Measurements from ENCODE around the gene SEC14L1.
A peak's percentile ranks its signal among the peaks of the same experiment; 100 is the strongest.
"Not testable (repeated sequence)": the region's sequence is repeated elsewhere in the genome, so short reads cannot be mapped to it uniquely, and the experiment has no call there.

The SEC14L1 gene

GRCh38 chr17:77155125-77155524, 14.4 kb downstream of the SEC14L1 start:
- no peaks in the 10 kb centered on the region for H3K27me3 Mint-ChIP-seq (ENCODE audit: low read depth)
- no peak overlapping the region for H3K4me3 Mint-ChIP-seq
- H3K4me1 Mint-ChIP-seq = peaks cover 63% of the 10 kb centered on the region
- H3K27ac Mint-ChIP-seq = peak overlapping the region; percentile 37 to 81 (median 57)
- H3K36me3 Mint-ChIP-seq (ENCODE audit: low read depth) = peaks cover 30% of the 10 kb centered on the region
- no peak for TF ChIP-seq CTCF (IDR thresholded peaks at IDR 0.05; ENCODE audit: unreplicated experiment in 3 of 3)
- no peaks in the 10 kb centered on the region for H3K9me3 Mint-ChIP-seq

- H3K27ac Mint-ChIP-seq = not testable (repeated sequence)
Observed at GRCh38 chr17:77157766-77158165, 17.0 kb downstream of the SEC14L1 start.

GRCh38 chr17:77160091-77160874, 19.5 kb downstream of the SEC14L1 start:
- H3K36me3 Mint-ChIP-seq (ENCODE audit: low read depth) = peaks cover 16% of the 10 kb centered on the region
- H3K4me1 Mint-ChIP-seq = peaks cover 66% of the 10 kb centered on the region
- H3K4me3 Mint-ChIP-seq = peak overlapping the region in 1 of 3 experiments; percentile 44
- no peak for TF ChIP-seq CTCF (IDR thresholded peaks at IDR 0.05; ENCODE audit: unreplicated experiment in 3 of 3)
- peak overlapping the region; percentile 83 to 96 (median 87) for H3K27ac Mint-ChIP-seq
- no peaks in the 10 kb centered on the region for H3K9me3 Mint-ChIP-seq
- no peaks in the 10 kb centered on the region for H3K27me3 Mint-ChIP-seq (ENCODE audit: low read depth)

More at GRCh38 chr17:77157766-77158165, 17.0 kb downstream of the SEC14L1 start:
- H3K9me3 Mint-ChIP-seq; H3K4me3 Mint-ChIP-seq; H3K27me3 Mint-ChIP-seq (ENCODE audit: low read depth): not testable (repeated sequence)
- peaks cover 16% of the 10 kb centered on the region for H3K36me3 Mint-ChIP-seq (ENCODE audit: low read depth)
- H3K4me1 Mint-ChIP-seq = peaks cover 65% of the 10 kb centered on the region

- Mint-ChIP-seq H3K4me1 (peaks cover 66% of the 10 kb centered on the region), H3K36me3 (ENCODE audit: low read depth) (peaks cover 20% of the 10 kb centered on the region), H3K9me3 (no peaks in the 10 kb centered on the region), H3K4me3 (peak overlapping the region in 1 of 3 experiments; percentile 44), H3K27me3 (ENCODE audit: low read depth) (no peaks in the 10 kb centered on the region), H3K27ac (peak overlapping the region; percentile 83 to 96 (median 87))
- no peak for TF ChIP-seq CTCF (IDR thresholded peaks at IDR 0.05; ENCODE audit: unreplicated experiment in 3 of 3)
Observed at GRCh38 chr17:77160875-77161530, 20.2 kb downstream of the SEC14L1 start.

GRCh38 chr17:77161953-77162352, 21.2 kb downstream of the SEC14L1 start:
- Mint-ChIP-seq H3K27me3 (ENCODE audit: low read depth) (no peaks in the 10 kb centered on the region), H3K4me3 (peak overlapping the region in 1 of 3 experiments; percentile 24), H3K36me3 (ENCODE audit: low read depth) (peaks cover 27% of the 10 kb centered on the region), H3K27ac (peak overlapping the region; percentile 83 to 93 (median 85)), H3K4me1 (peaks cover 64% of the 10 kb centered on the region), H3K9me3 (no peaks in the 10 kb centered on the region)
- TF ChIP-seq CTCF (IDR thresholded peaks at IDR 0.05; ENCODE audit: unreplicated experiment in 3 of 3) = no peak

- Mint-ChIP-seq H3K27ac (peak overlapping the region; percentile 83 to 93 (median 85)), H3K27me3 (ENCODE audit: low read depth) (no peaks in the 10 kb centered on the region), H3K9me3 (peaks cover 7% of the 10 kb centered on the region), H3K4me3 (peak overlapping the region; percentile 10 to 28 (median 15)), H3K36me3 (ENCODE audit: low read depth) (peaks cover 33% of the 10 kb centered on the region), H3K4me1 (peaks cover 65% of the 10 kb centered on the region)
- no peak for TF ChIP-seq CTCF (IDR thresholded peaks at IDR 0.05; ENCODE audit: unreplicated experiment in 3 of 3)
Observed at GRCh38 chr17:77163001-77163400, 22.2 kb downstream of the SEC14L1 start.

Measured in nephron (organoid).